BLaER1 (cell line): ENCODE data around the gene RPTOR.

Experiments
- H3K27ac ChIP-seq: shearing (Covaris generic); formaldehyde crosslinking; 2 replicates; pipeline ENCODE4 v1.8.1; 2022
- H3K27me3 ChIP-seq: shearing (Covaris generic); formaldehyde crosslinking; 2 replicates; pipeline ENCODE4 v1.8.1; 2022
- H3K36me3 ChIP-seq: shearing (Covaris generic); formaldehyde crosslinking; 2 replicates; pipeline ENCODE4 v1.8.1; 2022
- H3K4me1 ChIP-seq: shearing (Covaris generic); formaldehyde crosslinking; 2 replicates; pipeline ENCODE4 v1.8.1; 2022
- H3K4me2 ChIP-seq: shearing (Covaris generic); formaldehyde crosslinking; 2 replicates; pipeline ENCODE4 v1.8.1; 2022
- H3K4me3 ChIP-seq: shearing (Covaris generic); formaldehyde crosslinking; 2 replicates; pipeline ENCODE4 v1.8.1; 2022
- H3K9ac ChIP-seq: shearing (Covaris generic); formaldehyde crosslinking; 2 replicates; pipeline ENCODE4 v1.8.1; 2022
- H3K9me3 ChIP-seq: shearing (Covaris generic); formaldehyde crosslinking; 2 replicates; pipeline ENCODE4 v1.8.1; 2022
- H4K20me1 ChIP-seq: shearing (Covaris generic); formaldehyde crosslinking; 2 replicates; pipeline ENCODE4 v1.8.1; 2022
- Cebpa-rat ChIP-seq: shearing (Covaris generic); IDR thresholded peaks from 2 replicates; pipeline ENCODE4 v1.8.1; 2022

RPTOR gene

DNA sequence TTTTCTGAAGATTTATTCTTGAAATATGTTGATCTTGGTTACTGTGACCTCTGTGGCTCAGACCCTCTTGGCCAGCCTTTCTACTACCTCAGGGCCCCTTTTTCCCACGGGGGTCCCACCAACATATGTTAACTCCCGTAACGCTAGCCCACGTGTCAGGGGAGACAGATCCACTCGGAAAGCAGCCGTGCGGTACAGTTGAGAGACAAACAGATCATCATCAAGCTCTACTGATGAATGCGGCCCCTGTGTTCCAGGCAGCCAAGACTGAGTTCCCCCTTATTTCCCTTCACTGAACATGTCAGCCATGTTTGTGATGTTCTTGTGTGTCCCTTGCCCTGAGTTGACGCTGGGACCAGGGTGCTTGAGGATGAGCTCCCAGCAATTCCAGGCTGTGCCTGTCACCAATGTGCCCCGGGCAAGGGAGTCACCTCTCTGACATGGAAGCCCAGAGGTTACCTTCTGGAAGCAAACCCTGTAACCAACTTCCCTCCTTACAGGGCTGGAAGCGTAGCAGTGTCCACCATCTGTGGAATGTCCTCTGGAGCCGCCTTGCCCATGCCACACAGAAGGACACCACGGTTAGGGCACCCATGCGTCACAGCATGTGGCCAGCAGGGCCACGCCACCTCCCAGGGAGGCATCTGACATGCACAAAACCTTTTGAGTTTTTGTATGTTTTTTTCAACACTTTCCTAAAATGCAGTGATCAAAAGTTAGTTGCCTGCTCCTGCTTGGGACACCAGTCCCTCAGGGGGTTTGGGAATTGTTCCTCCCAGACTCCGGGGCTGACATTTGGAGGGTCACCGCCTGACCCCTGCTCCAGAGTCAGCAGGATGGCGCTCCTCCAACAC is 253.3 kb downstream of the RPTOR start:
- H3K27me3 ChIP-seq: no peaks in the 10 kb centered on the region
- H3K4me3 ChIP-seq: no peak overlapping the region
- no peak for TF ChIP-seq Cebpa-rat
- H3K4me1 ChIP-seq: peaks cover 18% of the 10 kb centered on the region
- peaks cover 28% of the 10 kb centered on the region for H3K36me3 ChIP-seq
- H3K4me2 ChIP-seq: peak overlapping the region; percentile 46; the same call in 1 of the 2 replicates
- H3K27ac ChIP-seq: no peak overlapping the region
- H3K9me3 ChIP-seq: peaks cover 5% of the 10 kb centered on the region; the same call in 1 of the 2 replicates
- H4K20me1 ChIP-seq: peaks cover 91% of the 10 kb centered on the region
- no peak overlapping the region for H3K9ac ChIP-seq

DNA sequence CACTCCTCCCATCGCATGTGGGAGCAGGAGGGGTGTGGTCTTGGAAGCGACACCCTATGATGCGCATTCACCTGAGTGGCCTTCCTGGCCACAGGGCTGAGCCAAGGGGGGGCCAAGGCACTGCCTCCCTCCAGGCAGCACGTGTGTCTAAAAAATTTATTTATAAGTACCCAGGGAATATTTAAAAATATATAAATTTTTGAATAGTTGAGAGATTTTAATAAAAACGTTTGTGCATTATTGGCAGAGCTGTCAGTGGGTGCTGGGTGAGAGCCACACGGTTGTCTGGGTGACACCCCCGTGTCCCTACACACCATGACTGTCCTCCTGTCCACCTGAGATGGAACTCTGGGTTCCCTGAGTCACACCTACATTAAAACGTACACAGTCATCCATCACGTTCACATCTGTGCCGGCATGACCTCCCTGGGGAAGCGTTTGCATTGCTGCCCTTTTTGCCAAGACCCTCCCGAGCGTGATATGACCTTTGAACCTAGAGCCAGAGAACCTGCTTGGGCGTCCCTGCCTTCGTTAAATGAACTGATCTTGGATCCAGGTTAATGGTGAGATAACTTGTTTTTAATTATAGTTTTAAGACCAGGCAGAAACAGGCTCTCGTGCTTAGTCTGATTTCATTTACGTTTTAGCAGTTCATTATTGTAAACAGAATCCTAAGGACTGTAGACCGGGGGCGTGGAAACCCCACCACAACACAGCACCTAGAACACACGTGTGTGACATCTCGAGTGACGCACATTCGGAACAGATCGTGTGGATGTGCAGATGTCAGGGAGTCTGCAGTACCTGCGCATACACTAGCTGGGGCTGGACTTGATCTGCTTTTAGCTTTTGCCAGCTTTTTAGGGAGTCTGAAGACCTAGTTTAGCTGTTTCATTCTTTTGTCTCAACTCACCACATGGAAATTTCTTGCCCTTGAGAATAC is 254.2 kb downstream of the RPTOR start:
- no peak overlapping the region for H3K9ac ChIP-seq
- H3K4me1 ChIP-seq: peaks cover 18% of the 10 kb centered on the region
- no peak overlapping the region for H3K4me3 ChIP-seq
- peak overlapping the region; percentile 46 for H3K4me2 ChIP-seq
- TF ChIP-seq Cebpa-rat: no peak
- peaks cover 19% of the 10 kb centered on the region; the same call in 1 of the 2 replicates for H3K36me3 ChIP-seq
- H3K9me3 ChIP-seq: peaks cover 5% of the 10 kb centered on the region; the same call in 1 of the 2 replicates
- H3K27ac ChIP-seq: no peak overlapping the region
- peaks cover 94% of the 10 kb centered on the region for H4K20me1 ChIP-seq
- H3K27me3 ChIP-seq: peaks cover under 1% of the 10 kb centered on the region; the same call in 1 of the 2 replicates

DNA sequence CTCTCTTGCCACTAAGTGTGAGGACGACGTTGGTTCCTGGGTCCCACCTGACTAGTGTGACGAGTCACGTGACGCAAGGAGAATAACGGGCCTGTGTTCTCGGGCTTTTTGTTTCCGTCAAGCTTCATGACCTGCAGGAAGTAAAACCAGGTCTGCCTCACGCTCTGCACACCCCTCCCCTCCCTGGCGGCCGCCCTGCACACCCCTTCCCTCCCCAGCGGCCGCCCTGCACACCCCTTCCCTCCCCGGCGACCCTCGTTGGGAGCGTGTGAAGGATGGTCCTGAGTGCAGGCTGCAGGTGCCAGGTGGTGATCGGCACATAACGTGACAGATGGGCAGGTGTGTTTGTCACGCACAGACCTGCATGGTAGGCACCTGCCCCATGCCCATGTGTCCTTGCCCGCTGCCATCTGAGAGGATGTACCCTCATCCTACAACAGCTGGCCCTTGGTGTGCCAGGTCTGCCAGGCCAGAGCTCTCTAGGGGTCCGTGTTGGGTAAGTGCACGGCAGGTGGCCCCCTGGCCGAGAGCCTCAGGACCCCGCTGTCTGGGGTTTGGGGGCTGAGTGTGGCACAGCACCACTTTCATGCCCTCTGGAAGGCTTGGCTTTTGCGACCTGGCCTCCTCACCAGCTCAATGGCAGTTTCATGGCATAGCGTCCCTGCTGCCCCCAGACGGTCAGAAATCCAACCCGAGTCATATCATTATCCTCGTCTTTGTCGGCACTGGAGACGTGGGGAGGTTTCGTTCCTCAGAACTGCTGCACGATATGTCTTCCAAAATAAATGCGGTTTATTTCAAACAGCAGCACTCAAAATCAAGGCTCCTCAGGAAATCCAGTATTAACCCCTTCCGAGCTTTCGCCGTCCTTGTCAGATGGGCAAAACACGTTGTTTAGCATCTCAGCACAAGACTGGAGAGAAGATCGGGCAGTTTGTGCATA is 255.2 kb downstream of the RPTOR start:
- peaks cover 18% of the 10 kb centered on the region for H3K4me1 ChIP-seq
- no peak overlapping the region for H3K4me3 ChIP-seq
- no peak overlapping the region for H3K9ac ChIP-seq
- peaks cover 16% of the 10 kb centered on the region; the same call in 1 of the 2 replicates for H3K36me3 ChIP-seq
- peak overlapping the region; percentile 46 for H3K4me2 ChIP-seq
- H3K27ac ChIP-seq: no peak overlapping the region
- no peak for TF ChIP-seq Cebpa-rat
- peaks cover 10% of the 10 kb centered on the region for H3K27me3 ChIP-seq
- H3K9me3 ChIP-seq: peaks cover 5% of the 10 kb centered on the region
- H4K20me1 ChIP-seq: peaks cover 95% of the 10 kb centered on the region

GRCh38 chr17:80800481-80801391 is 256.1 kb downstream of the RPTOR start:
- Histone ChIP-seq H3K27me3 (peaks cover 18% of the 10 kb centered on the region), H3K9ac (no peak overlapping the region), H4K20me1 (peaks cover 95% of the 10 kb centered on the region), H3K4me2 (no peak overlapping the region), H3K4me1 (peaks cover 18% of the 10 kb centered on the region), H3K4me3 (no peak overlapping the region), H3K36me3 (peaks cover 14% of the 10 kb centered on the region), H3K27ac (no peak overlapping the region), H3K9me3 (peaks cover 9% of the 10 kb centered on the region)
- TF ChIP-seq Cebpa-rat: no peak

DNA sequence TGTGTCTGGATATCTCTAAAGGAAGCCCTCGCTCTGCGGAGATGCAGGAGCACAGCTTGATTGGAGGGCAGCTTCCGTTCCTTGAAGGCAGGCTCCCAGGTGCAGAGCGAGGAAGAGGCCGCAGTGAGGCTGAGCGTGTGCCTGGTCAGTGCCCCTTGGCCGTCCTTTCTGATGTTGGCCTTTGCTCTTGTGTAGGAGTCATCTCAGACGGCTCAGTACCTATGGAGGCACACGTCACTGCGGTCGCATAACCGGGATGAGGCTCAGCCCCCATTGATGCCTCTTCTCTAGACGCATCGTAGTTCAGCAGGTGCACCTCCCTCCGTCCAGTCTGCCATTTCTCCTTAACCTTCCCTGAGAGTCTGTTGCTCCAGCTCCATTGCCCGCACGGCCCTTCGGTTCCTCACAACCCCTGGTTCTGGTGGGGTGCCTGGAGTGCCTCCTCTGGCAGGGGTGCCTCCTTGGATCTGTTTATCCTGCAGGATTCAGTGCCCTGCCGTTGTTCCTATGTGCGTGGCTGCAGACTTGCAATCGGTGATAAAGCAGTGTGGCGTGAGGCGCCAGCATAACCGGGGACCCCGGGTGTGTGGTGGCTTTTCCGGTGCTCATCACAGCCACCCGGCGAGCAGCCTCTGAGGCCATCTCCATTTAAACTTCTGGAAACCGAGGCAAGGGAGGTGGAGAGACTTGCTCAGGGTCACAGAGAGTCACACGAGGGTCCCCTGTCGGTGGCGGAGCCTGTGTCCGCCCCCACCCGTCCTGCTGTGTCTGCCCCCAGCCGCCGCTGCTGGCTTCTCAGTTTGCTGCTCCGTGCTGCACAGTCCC is 258.2 kb downstream of the RPTOR start:
- Histone ChIP-seq H3K36me3 (peaks cover 23% of the 10 kb centered on the region), H3K9me3 (peaks cover 25% of the 10 kb centered on the region), H3K4me3 (no peak overlapping the region), H3K27me3 (peaks cover 33% of the 10 kb centered on the region), H4K20me1 (peaks cover 83% of the 10 kb centered on the region), H3K4me1 (peaks cover 18% of the 10 kb centered on the region), H3K27ac (no peak overlapping the region), H3K4me2 (no peak overlapping the region), H3K9ac (no peak overlapping the region)
- no peak for TF ChIP-seq Cebpa-rat

- Histone ChIP-seq H3K9ac (no peak overlapping the region), H3K9me3 (peaks cover 34% of the 10 kb centered on the region), H3K36me3 (peaks cover 24% of the 10 kb centered on the region), H3K4me1 (peaks cover 17% of the 10 kb centered on the region), H4K20me1 (peaks cover 83% of the 10 kb centered on the region), H3K27ac (no peak overlapping the region), H3K4me2 (no peak overlapping the region), H3K27me3 (peaks cover 42% of the 10 kb centered on the region), H3K4me3 (no peak overlapping the region)
- TF ChIP-seq Cebpa-rat: no peak
These were observed 259.1 kb downstream of the RPTOR start for GRCh38 chr17:80803451-80804428.

- Histone ChIP-seq H3K4me3 (no peak overlapping the region), H4K20me1 (peaks cover 85% of the 10 kb centered on the region), H3K36me3 (peaks cover 24% of the 10 kb centered on the region), H3K9ac (no peak overlapping the region), H3K27me3 (peaks cover 50% of the 10 kb centered on the region), H3K4me2 (no peak overlapping the region), H3K27ac (no peak overlapping the region), H3K4me1 (peaks cover 10% of the 10 kb centered on the region), H3K9me3 (peaks cover 34% of the 10 kb centered on the region)
- TF ChIP-seq Cebpa-rat: no peak
These were observed 259.8 kb downstream of the RPTOR start for GRCh38 chr17:80804466-80804865.
